Measurements from ENCODE around the gene ATP11A. TPM values are rescaled to one million over a fixed set of nuclear protein-coding genes. Genes with fewer than 3 reads are reported as not detected.

The ATP11A gene
- total RNA-seq, 2 donors from 2014 or later: 10.9 to 89.3 TPM

- Histone ChIP-seq H3K4me3 (no peak overlapping the region), H3K9me3 (no peaks in the 10 kb centered on the region), H3K36me3 (no peaks in the 10 kb centered on the region), H3K27me3 (replicated peaks; ENCODE audit: insufficient read depth) (no peaks in the 10 kb centered on the region), H3K27ac (no peak overlapping the region), H3K4me1 (replicated peaks) (no peaks in the 10 kb centered on the region)
- intact Hi-C loops (cut with DNase I): no loop called here
- DNase-seq (ENCODE audit: low spot score): no peak
- no peak for TF ChIP-seq CTCF (IDR thresholded peaks at IDR 0.05)
- TF ChIP-seq POLR2A (IDR thresholded peaks at IDR 0.05): no peak
- TF ChIP-seq POLR2AphosphoS5 (IDR thresholded peaks at IDR 0.05): no peak
- 88% methylated on average over 11 of the region's 11 CpGs for WGBS
These were observed 2.3 kb downstream of the ATP11A start for GRCh38 chr13:112692104-112692503.

GRCh38 chr13:112692586-112692985 lies 2.7 kb downstream of the ATP11A start:
- Histone ChIP-seq H3K27me3 (replicated peaks; ENCODE audit: insufficient read depth) (no peaks in the 10 kb centered on the region), H3K9me3 (no peaks in the 10 kb centered on the region), H3K36me3 (no peaks in the 10 kb centered on the region), H3K4me3 (no peak overlapping the region), H3K27ac (no peak overlapping the region), H3K4me1 (replicated peaks) (no peaks in the 10 kb centered on the region)
- intact Hi-C loops (cut with DNase I): no loop called here
- TF ChIP-seq POLR2A (IDR thresholded peaks at IDR 0.05): no peak
- no peak for TF ChIP-seq POLR2AphosphoS5 (IDR thresholded peaks at IDR 0.05)
- no peak for TF ChIP-seq CTCF (IDR thresholded peaks at IDR 0.05)
- 98% methylated on average over 5 of the region's 5 CpGs for WGBS
- no peak for DNase-seq (ENCODE audit: low spot score)

GRCh38 chr13:112693831-112694497 lies 4.1 kb downstream of the ATP11A start:
- DNase-seq (ENCODE audit: low spot score): no peak
- no peak for TF ChIP-seq POLR2AphosphoS5 (IDR thresholded peaks at IDR 0.05)
- no peak for TF ChIP-seq POLR2A (IDR thresholded peaks at IDR 0.05)
- no peak for TF ChIP-seq CTCF (IDR thresholded peaks at IDR 0.05)
- 75% methylated on average over 13 of the region's 13 CpGs for WGBS
- no peak overlapping the region for H3K4me3 ChIP-seq
- H3K27ac ChIP-seq: no peak overlapping the region
- no peaks in the 10 kb centered on the region for H3K9me3 ChIP-seq
- no peaks in the 10 kb centered on the region for H3K36me3 ChIP-seq
- intact Hi-C loops (cut with DNase I): no loop called here
- H3K4me1 ChIP-seq (replicated peaks): no peaks in the 10 kb centered on the region
- no peaks in the 10 kb centered on the region for H3K27me3 ChIP-seq (replicated peaks; ENCODE audit: insufficient read depth)

GRCh38 chr13:112695121-112695520 lies 5.3 kb downstream of the ATP11A start:
- Histone ChIP-seq H3K4me1 (replicated peaks) (no peaks in the 10 kb centered on the region), H3K9me3 (no peaks in the 10 kb centered on the region), H3K27me3 (replicated peaks; ENCODE audit: insufficient read depth) (no peaks in the 10 kb centered on the region), H3K36me3 (no peaks in the 10 kb centered on the region), H3K4me3 (no peak overlapping the region), H3K27ac (no peak overlapping the region)
- intact Hi-C loops (cut with DNase I): no loop called here
- 50% methylated on average over 4 of the region's 4 CpGs for WGBS
- TF ChIP-seq POLR2A (IDR thresholded peaks at IDR 0.05) (no peak), CTCF (IDR thresholded peaks at IDR 0.05) (no peak), POLR2AphosphoS5 (IDR thresholded peaks at IDR 0.05) (no peak)
- no peak for DNase-seq (ENCODE audit: low spot score)
